Epidermal melanocyte (primary cell): Measurements from ENCODE around the gene PTS.

Experiments used
- DNase-seq: peaks from one replicate; pipeline ENCODE4 v3.0.0; 2011; ENCODE audit warnings: low spot score; ENCODE audit not compliant: insufficient read length

Gene PTS

DNA sequence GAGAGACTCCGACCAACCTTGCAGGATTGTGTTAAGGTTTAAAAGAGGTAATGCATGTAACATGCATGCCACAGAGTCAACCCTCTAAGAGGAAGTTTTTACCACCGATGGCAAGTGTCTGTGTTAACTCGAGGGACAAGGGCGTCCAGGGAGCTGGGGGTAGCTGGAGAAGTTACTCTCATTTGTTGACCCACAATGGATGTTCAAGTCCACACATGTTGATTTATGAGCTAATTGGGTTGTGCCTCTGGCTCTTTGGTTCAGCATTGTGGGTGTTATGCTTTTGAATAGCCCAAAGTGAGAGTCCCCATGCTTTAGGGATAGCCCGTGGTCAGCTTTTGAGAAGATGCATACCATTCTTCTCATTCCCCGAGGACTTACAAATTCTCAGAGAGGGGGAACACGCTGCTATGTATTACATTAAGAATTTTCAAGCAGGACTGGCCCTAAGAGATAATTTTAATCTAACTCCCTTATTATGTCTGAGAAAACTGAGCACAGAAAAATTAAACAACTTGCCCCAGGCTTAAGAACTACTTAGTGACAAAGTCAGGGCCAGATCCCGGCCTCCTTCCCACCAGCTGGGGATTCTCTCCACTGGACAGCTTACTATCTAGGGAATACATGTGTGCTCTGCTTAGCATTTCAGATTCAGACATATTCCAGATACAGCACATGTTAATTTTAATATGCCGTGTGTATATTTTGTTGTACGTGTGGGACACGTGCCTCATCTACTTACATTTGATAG, 39.6 kb downstream of the PTS start:
- DNase-seq, result no peak

DNA sequence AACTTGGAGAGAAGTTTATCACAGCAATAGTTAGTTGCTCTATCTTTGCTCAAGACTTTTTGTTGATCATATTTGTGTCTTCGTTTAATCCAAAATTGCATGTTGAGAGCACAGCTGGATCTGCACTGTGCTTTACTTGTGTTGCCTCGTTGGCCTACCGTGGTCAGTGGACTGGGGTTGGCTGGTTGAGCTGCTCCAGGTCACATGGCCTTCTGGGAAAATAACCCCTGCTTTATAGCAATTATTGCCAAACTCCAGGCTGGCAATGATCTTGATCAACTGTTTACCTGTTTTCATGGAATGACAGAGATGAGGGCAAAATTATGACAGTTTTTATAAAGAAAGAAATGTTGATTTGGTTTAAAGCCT, 40.2 kb downstream of the PTS start:
- no peak for DNase-seq

DNA sequence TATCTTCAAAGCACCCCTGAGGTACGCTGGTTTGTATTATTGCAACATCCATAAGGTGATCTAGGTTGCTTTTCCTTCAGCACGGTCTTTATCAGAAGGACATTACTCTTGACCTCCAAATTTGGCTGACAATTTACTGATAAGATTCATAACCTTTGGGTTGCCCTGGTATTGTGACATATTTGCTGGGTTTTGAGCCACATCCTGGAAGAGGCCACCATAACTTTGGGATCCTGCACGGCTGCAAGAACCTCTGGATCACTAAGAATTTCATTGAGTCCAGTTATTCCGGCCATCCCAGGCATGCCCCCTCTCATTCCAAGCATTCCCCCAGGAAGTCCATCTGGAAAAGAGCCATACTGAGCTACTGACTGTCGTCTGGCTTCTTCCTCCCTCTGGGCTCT, 41.0 kb downstream of the PTS start:
- DNase-seq, result no peak

DNA sequence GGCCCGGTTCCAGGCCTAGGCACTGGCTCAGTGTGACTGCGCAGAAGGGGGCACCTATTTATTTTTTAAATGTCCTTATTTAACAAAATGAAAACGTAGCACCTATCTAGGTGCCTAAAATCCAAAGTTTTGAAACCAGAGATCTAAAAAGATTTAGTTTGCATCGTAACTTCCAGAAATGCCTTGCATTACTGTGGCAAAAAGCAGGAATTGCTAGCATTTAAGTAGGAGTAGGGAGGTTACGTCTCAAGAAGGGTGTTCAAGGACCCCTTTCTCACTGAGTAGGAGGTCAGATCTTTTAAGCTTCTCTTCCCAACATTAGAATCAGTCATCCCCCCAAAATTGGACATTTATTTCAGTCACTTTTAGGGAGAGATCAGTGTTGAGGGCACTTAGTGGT, 42.2 kb downstream of the PTS start:
- no peak for DNase-seq

DNA sequence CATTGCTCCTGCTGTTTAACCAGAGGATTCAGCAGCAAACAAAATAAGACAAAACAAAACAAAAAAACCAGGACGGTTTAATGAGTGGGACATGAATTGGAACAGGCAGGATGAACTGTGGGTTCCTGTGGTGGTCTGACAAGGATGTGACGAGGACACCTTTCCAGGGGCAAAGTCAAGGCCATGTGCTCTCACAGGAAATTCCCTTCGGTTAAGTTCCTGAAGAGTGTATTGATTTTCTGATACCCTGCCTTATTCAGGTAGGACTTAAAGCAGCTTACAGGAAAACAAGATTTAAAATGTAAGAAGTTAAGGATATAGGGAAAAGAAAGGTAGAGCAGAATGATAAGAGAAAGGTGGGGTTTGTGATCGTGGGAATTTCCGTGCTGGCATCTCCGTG, 42.9 kb downstream of the PTS start:
- DNase-seq, result no peak

DNA sequence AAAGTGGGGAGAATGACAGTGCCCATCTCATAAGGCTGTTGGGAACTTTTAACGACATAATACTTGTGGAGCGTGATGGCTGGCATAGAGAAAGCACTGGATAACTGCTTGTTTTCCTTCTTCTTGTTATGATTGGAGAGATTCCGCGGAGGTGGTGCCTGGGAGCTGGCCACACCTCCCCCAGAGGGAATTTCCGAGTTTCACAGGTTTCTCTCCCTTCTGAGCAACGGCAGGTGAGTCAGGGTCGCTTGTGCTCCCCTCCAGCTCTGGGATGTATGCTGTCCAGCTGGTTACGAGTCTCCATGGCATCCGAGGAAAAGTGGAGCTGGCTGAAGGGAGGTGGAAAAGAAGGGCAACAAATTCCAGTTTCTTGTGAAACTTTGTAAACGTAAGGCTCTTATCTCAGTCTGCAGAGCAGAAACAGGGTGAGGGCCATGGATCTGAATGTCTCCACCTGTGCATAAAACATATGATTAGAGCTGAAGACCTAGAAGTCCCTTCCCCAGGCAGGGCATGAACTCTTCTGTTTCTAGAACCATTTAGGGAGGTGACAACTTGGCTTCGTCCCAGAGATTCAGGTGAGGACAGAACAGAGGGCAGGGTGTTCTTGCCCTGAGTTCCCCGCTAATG, 44.4 kb downstream of the PTS start:
- DNase-seq, result no peak

DNA sequence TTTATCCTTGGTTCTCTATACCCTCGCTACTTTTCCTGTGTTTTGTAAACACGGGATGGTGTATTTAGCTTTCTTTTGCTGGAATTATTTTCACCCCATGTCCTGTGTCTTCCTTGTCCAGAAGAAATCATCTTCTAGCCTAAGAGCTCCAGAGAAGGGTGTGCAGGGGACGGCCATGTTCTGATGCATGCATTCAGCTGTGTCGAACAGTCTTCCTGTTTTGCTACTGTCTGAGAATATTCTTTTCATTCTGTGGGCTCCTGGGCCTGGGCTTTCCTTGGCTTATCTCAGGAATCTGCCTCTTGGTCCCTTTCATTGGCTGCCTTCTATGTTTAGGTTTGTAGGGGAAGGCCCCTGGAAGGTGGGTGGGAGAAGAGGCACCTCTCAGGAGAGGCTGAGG, 45.0 kb downstream of the PTS start:
- no peak for DNase-seq

DNA sequence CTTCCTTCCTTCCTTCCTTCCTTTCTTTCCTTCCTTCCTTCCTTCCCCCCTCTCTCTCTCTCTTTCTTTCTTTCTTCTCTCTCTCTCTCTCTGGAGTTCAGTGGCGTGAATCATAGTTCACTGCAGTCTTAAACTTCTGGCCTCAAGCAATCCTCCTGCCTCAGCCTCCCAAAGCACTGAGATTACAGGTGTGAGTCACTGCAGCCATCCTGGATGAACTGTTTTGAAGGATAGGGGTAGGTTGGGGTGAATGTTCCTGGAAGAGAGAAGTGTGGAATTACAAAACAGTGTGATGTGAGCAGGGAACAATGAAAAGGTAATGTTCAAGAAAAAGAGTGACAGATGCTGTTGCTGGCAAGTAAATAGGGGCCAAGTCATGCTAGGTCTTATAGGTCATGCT, 46.8 kb downstream of the PTS start:
- no peak for DNase-seq

DNA sequence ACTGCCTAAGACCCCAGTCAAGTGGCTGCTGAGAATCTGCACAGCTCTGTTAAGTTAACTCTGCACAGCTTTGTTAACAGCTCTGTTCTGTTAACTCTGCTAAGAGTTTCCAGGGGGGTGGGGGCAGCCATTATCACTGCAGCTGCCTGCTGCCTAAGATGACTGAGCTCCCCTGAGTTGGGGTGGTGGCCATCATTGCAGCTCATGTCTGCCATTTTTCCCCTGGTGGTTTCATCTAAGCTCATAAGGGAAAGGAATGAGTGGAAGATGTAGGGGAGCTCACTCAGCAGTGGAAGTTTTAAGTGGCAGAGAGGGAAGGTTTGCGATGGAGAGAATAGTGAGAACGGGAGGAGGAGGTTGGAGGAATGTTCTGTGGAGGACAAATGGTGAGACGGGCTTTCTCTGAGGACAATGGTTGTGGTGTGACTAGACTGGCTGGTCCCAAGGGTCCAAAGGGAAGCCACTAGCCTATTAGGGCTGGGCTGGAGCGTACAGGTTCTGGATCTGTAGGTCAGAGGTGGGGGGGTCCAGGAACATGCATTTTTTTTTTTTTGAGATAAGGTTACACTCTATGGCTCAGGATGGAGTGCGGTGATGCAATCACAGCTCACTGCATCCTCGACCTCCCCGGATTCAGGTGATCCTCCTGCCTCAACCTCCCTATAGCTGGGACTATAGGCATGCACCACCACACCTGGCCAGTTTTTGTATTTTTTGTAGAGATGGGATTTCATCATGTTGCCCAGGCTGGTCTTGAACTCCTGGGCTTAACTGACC, 48.0 kb downstream of the PTS start:
- no peak for DNase-seq

DNA sequence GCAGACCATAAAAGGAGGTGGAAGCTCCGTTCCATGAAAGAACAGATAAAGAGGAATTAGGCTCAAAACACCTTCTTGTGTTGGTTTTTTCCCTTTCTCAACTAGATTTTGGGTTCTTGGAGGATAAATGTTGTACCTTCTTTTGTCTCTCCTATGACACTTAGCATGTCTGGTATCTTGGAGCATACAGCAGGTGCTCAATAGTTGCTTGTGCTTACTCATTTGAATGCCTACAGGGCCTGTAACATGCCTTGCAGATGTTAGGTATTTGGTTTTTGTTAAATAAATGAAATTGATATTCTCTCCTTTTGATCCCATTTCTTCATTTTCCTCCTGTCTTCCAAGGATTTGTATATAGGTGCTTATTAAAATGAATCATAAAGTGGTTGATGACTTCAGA, 50.8 kb downstream of the PTS start:
- DNase-seq, result no peak

DNA sequence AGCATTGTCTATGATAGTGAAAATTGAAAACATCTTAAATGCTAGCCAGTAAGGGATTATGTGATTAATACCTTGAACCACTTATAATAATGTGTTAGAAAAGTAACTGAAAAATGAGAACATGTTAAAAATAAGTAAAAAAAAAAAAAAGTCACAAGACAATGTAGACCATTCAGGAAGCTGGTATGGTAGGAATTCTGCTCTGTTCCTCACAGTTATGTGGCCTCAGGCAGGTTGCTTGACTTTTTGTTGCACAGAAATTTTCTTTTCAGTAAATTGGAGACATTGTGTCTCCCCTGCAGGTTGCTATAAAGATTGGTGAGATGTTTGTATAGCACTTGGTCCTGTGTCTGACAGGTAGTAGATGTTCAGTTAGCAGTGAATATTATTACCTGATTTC, 51.7 kb downstream of the PTS start:
- peak; percentile 74 for DNase-seq

DNA sequence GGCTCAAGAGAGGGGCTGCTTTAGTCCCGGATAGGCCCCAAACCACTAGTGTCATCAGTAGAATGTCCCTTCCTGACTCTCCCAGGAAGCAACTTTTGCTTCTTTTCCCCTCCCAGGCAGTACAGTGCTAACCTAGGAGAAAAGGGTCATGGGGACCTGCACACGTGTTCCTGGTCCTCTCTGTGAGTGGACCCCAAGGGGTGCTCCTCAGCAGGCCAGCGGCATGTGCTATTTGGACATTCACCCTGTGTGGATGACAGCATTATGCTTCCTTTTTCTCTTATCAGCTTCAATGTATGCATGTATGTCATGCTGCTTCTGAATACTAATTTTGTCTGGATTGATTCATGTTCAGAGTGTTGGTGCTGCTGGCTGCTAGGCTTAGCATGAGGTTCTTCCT, 52.6 kb downstream of the PTS start:
- no peak for DNase-seq

DNA sequence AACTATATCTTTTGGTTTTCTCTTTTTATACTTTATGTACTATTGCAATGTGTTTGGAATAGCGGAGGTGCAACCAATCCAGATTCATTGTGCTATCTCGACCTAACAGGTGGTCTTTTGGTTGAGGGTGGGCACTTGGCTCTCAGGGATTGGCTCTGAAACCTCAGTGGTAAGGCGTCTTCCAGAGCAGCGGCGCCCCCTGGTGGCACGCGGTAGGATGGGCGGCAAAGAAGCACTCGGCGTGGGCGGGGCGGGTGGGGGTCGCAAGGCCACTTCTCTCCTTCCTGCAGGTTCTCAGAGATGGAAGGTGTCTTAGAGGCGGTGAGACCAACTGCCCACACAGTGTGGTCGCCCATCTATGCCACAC, 53.7 kb downstream of the PTS start:
- DNase-seq, result no peak

DNA sequence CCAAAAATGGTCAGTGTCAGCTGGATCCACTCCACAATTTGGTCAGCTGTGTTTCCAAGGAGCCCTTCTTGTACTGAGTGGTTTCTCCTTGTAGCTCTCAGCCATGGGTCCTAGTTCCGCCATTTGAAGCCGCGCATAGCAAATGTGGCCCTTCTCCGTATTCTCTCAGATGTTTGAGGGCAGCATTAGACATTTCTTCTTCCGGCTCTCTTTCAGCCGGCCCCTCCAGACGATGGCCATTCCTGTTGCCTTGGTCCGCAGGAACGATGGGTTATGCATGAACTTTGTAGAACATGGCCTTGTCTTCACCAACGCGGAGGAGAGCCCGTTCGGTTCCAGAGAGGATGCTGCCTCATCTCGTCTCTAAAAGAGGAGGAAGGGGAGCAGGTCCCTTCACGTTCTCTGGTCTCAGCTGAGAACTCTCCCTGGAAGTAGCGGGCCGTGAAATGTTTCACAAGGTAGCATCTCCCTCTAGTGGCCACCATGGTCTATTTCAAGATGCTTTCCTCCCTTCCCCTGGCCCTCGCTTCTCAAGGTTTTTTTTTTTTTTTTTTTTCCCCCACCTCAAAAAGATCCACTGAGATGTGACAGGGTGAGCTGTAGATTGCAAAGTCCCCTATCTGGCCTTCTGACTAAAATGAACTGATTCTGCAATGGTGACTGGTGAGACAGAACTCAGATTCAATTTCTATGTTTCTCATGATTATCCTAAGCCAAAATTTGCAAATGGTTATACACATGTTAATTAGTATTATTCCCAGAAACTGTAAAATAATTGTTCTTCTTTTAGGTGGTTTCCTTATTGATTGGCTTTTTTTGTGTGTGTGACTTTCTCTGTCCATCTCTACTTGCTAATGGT, 54.3 kb downstream of the PTS start:
- DNase-seq, result peak; percentile 76

DNA sequence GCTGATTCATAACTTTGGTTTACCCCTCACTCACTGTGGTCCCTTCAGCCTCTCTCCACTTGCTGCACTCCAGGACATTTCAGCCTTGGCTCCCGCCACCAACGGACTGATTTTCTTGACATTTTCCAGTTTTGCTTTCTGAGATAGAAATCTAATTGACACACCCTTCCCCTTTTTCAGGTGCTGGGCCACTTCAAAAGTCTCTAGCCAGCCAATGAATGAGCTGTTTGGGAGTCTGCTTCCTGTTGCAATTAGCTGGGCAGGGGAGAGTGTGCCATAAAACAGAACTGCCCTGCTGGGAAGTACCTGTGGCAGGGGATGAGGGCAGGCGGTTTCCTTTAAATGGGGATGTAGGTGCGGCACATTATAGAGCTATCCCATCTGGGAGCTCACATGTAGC, 55.5 kb downstream of the PTS start:
- DNase-seq, result no peak
